Mesodermal cell (in vitro differentiated cells): ENCODE results near the gene ISLR2.

Experiments
- H3K27ac ChIP-seq: 2 replicates; pipeline ENCODE4 v1.7.0; 2013; ENCODE audit warnings: mild to moderate bottlenecking, low read depth, low read length, moderate library complexity; ENCODE audit not compliant: severe bottlenecking
- H3K36me3 ChIP-seq: 2 replicates; pipeline ENCODE4 v1.7.1; 2013; ENCODE audit warnings: mild to moderate bottlenecking, low read length, moderate library complexity; ENCODE audit not compliant: control insufficient read depth, insufficient read depth
- H3K4me1 ChIP-seq: one replicate; pipeline ENCODE4 v1.7.1; 2013; ENCODE audit warnings: mild to moderate bottlenecking, low read length; ENCODE audit not compliant: insufficient read depth, control insufficient read depth, poor library complexity, severe bottlenecking
- H3K4me3 ChIP-seq: 2 replicates; pipeline ENCODE4 v1.7.0; 2013; ENCODE audit warnings: low read length, control low read depth, mild to moderate bottlenecking; ENCODE audit not compliant: insufficient read depth, poor library complexity, severe bottlenecking; ENCODE audit errors: extremely low read depth
- H3K9me3 ChIP-seq: 2 replicates; pipeline ENCODE4 v1.7.1; 2013; ENCODE audit warnings: mild to moderate bottlenecking, low read length, moderate library complexity; ENCODE audit not compliant: control insufficient read depth
- WGBS, 2 experiments: methylation state at CpG; one replicate each; pipeline ENCODE4 v1.1.5; 2013; ENCODE audit warnings: missing lambda C conversion rate in 2 of 2; ENCODE audit not compliant: insufficient coverage in 2 of 2; 5-methylcytosine and 5-hydroxymethylcytosine counted together

ISLR2 gene

DNA sequence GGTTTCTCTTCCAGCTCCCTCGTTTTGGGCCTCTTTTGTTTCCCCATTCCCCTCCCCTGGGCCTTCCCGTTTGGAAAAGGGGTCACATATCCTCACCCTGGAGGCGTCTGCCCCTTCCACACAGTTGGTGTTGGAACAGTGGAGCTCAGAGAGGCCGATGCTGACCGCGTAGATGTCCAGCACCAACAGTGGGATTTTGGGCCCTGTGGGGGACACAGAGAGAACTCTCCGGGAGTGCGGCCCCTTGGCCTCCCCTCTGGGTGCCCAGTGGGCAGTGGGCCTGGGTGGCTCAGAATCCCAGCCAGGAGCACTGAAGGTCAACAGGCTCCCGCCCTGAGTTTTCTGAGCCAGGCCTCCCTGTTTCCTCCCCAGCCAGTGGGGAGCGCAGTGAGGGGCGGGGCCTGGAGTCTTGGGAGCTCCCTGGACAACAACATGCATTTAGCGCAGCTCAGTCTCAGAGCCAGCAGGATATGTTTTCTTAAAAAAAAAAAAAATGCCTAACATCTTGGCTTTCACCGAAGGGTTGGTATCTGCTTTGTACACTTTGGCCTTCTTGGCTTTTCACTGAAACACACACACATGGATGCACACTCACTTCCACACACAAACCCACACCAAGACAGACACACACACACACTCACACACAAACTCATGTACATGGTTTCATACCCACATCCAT is 42.5 kb downstream of the ISLR2 start:
- H3K4me3 ChIP-seq = no peak overlapping the region
- WGBS, 2 experiments = 84 to 87% methylated on average over 7 to 13 of the region's 13 CpGs
- H3K4me1 ChIP-seq = peaks cover 36% of the 10 kb centered on the region
- H3K36me3 ChIP-seq = no peaks in the 10 kb centered on the region
- H3K9me3 ChIP-seq = no peaks in the 10 kb centered on the region
- H3K27ac ChIP-seq = peak overlapping the region; percentile 64

DNA sequence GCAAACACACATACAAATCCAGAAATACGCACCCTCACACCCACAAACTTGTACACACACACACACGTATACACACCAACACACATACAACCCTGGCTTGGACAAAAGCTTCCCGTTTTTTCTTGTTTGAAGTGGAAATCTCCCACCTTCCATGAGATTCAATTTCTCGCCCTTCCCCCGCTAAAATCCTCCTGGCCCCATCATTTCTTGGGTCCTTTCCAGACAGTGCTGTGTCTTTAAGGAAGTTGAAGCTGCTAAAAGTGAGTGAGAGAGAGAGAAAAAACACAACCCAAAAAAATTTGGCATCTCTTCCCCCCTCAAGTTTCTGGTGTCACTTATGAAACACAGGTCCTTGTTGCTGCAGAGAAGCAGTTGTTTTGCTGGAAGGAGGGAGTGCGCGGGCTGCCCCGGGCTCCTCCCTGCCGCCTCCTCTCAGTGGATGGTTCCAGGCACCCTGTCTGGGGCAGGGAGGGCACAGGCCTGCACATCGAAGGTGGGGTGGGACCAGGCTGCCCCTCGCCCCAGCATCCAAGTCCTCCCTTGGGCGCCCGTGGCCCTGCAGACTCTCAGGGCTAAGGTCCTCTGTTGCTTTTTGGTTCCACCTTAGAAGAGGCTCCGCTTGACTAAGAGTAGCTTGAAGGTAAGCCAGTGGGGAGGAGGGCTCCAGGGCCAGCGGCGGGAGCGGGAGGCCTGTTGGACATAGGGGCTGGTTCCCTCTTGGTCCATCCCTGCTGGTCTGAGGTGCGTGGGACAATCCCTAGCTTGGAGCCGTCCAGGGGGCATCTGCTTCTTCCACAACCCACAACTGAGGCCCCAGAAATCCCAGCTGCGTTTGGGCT is 43.2 kb downstream of the ISLR2 start, which contains the start of gene ISLR:
TSS of gene ISLR (plus strand) at position 331 of the 839 bp plus-strand sequence. CDS start 1,149 bp downstream, outside the sequence.
- Histone ChIP-seq H3K4me1 (peaks cover 36% of the 10 kb centered on the region), H3K36me3 (no peaks in the 10 kb centered on the region), H3K4me3 (no peak within 1 kb of the TSS), H3K9me3 (no peaks in the 10 kb centered on the region), H3K27ac (peak within 1 kb of the TSS; percentile 64)
- 71 to 75% methylated on average over 14 to 15 of the region's 20 CpGs for WGBS, 2 experiments

DNA sequence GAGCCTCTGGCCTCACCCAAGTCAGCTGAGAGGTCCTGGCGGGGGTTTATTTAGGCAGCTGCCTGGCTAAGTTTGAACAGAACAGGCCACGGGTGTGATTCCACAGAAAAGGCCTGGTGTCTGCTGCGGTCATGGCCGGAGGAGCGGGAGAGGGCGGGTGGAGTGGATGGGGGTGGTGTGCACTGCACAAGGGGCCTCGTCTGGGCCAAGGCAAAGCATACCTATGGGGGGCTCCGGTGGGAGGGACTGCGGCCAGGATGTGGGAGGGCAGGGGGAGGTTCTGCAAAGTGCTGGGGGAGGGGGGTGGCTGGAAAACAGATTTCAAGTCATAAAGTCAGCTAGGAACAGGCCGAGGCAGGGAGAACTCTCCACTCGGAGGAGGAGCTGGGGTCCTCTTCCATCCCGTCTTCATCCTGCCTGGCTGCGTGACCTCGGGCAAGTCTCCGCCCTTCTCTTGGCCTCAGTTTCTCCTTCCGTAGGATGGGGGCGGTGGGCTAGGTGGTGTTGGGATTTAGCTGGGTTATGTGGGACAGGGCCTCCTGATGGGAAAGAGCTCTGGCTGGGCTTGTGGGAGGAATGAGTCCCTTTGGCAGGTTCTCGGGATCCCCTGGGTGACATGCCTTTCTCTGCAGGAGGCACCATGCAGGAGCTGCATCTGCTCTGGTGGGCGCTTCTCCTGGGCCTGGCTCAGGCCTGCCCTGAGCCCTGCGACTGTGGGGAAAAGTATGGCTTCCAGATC is 44.0 kb downstream of the ISLR2 start:
- H3K36me3 ChIP-seq = no peaks in the 10 kb centered on the region
- peak overlapping the region; percentile 64 for H3K27ac ChIP-seq
- H3K9me3 ChIP-seq = no peaks in the 10 kb centered on the region
- 73 to 83% methylated on average over 13 to 20 of the region's 20 CpGs for WGBS, 2 experiments
- no peak overlapping the region for H3K4me3 ChIP-seq
- H3K4me1 ChIP-seq = peaks cover 42% of the 10 kb centered on the region

- H3K36me3 ChIP-seq = no peaks in the 10 kb centered on the region
- peaks cover 47% of the 10 kb centered on the region for H3K4me1 ChIP-seq
- no peak overlapping the region for H3K4me3 ChIP-seq
- H3K9me3 ChIP-seq = no peaks in the 10 kb centered on the region
- no peak overlapping the region for H3K27ac ChIP-seq
- 96 to 98% methylated on average over 14 of the region's 14 CpGs for WGBS, 2 experiments
Measured at GRCh38 chr15:74174958-74175253, 44.5 kb downstream of the ISLR2 start.

- no peaks in the 10 kb centered on the region for H3K9me3 ChIP-seq
- H3K27ac ChIP-seq = no peak overlapping the region
- no peak overlapping the region for H3K4me3 ChIP-seq
- no peaks in the 10 kb centered on the region for H3K36me3 ChIP-seq
- 93 to 95% methylated on average over 45 of the region's 45 CpGs for WGBS, 2 experiments
- H3K4me1 ChIP-seq = peaks cover 53% of the 10 kb centered on the region
Measured at GRCh38 chr15:74175271-74176191, 45.1 kb downstream of the ISLR2 start.

GRCh38 chr15:74176262-74177214 is 46.2 kb downstream of the ISLR2 start:
- H3K27ac ChIP-seq = peak overlapping the region; percentile 57
- WGBS, 2 experiments = 66 to 73% methylated on average over 7 to 10 of the region's 10 CpGs
- no peaks in the 10 kb centered on the region for H3K9me3 ChIP-seq
- H3K4me1 ChIP-seq = peaks cover 55% of the 10 kb centered on the region
- no peak overlapping the region for H3K4me3 ChIP-seq
- H3K36me3 ChIP-seq = no peaks in the 10 kb centered on the region

DNA sequence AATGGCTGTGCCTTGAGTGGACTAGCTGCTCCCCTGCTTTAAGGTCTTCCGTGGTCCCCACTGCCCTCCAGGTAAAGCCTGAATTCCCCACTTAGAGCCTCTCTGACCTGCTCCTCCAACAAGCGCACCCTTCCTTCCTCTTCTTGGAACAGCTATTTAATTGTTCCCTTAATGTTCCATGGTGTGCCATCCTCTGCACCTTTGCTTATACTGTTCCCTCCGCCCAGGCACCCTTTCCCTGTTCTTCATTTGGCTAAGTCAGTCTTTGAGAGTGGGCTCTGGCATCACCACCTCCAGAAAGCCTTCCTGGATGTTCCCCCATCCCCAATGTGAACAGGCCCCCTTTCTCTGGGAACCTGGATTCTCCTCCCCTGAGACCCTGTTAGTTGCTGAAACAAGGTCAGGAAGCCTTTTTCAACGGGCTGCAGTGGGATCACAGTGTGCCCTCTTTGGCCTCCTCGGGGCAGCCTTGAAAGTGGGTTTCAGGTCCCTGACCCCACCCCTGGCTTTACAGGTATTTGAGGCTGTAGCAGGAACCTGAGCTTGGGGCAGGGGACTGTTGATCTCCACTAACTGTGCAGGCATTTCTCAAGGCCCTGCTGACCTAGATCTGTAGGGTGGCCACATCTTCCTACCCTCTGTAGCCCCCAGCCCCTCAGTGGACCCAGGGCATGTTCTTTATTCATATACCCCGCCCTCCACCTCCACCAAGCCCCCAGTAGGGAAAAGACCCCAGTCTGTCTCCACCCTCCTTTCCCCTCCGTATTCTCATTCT is 48.1 kb downstream of the ISLR2 start:
- Histone ChIP-seq H3K36me3 (peaks cover 4% of the 10 kb centered on the region), H3K4me3 (no peak overlapping the region), H3K9me3 (no peaks in the 10 kb centered on the region), H3K27ac (no peak overlapping the region), H3K4me1 (peaks cover 47% of the 10 kb centered on the region)
- WGBS, 2 experiments = 98 to 100% methylated on average over 6 to 7 of the region's 7 CpGs

DNA sequence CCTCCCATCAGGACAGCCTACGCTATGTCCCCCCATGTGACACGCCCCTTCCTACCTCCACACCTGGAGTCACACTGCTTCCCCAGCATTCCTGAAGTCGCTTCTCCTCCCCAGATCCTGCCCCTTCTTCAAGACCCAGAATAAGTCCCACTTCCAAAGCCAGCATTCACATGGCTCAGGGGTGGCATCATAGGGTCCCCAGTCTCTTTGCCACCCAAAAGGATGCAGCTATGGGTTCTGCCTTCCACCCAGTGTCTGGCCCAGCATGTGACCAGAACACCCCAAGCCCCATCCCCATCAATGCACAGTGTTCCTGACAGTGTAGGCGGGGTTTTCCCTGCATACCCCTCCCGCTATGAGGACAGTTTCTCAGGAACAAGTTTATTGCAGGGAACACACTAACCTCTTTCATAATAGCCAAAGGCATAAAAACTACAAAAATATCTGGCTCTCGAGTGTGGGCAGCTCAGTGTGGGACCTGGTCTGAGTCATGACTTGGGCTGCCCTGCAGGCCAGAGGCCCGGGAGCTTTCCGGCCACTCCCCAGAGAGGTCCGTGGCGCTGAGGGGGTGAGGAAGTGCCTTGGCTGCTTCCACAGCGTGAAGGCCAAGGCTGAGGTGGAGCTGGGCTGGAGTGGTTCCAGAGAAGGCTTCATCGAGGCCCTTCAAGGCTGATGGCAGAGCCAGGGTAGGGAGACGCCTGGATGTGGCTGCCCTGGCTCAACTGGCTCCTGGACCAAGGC is 48.9 kb downstream of the ISLR2 start:
- H3K27ac ChIP-seq = no peak overlapping the region

More for the DNA sequence above, 48.9 kb downstream of the ISLR2 start:
- Histone ChIP-seq H3K36me3 (peaks cover 4% of the 10 kb centered on the region), H3K4me3 (no peak overlapping the region), H3K9me3 (no peaks in the 10 kb centered on the region), H3K4me1 (peaks cover 41% of the 10 kb centered on the region)
- 85 to 87% methylated on average over 10 of the region's 13 CpGs for WGBS, 2 experiments
